Ovary (tissue), 1 donor: Measurements from ENCODE around the gene PAM.
"Not testable (repeated sequence)": the region's sequence is repeated elsewhere in the genome, so short reads cannot be mapped to it uniquely, and the experiment has no call there.

Experiments used
- EP300 ChIP-seq: sonication (generic); formaldehyde crosslinking; IDR thresholded peaks from one replicate; pipeline ENCODE4 v1.6.1; 2017; ENCODE audit warnings: antibody characterized with exemption
- POLR2A ChIP-seq: fragments of 450-650 bp; IDR thresholded peaks from one replicate; pipeline ENCODE4 v1.6.1; 2017; ENCODE audit warnings: antibody characterized with exemption, mild to moderate bottlenecking, moderate library complexity

- TF ChIP-seq EP300, POLR2A: not testable (repeated sequence)
Measured at GRCh38 chr5:102999621-103000020, 244.5 kb downstream of the PAM start.
